Mononuclear cell (primary cell): ENCODE measurements around the gene ICAM5. TPM values are rescaled to one million over a fixed set of nuclear protein-coding genes. Genes with fewer than 3 reads are reported as not detected.

Source experiments
- H3K27me3 ChIP-seq: 2 replicates; pipeline ENCODE4 v1.6.0; 2011; ENCODE audit warnings: low read length, control low read depth; ENCODE audit not compliant: insufficient read depth
- H3K4me1 ChIP-seq: 2 replicates; pipeline ENCODE4 v1.5.1; 2011; ENCODE audit warnings: mild to moderate bottlenecking, low read length, control low read depth; ENCODE audit not compliant: insufficient read depth
- H3K4me3 ChIP-seq: 2 replicates; pipeline ENCODE4 v1.5.1; 2011; ENCODE audit warnings: mild to moderate bottlenecking, low read length, moderate library complexity
- H3K9me3 ChIP-seq: 2 replicates; pipeline ENCODE4 v1.5.1; 2011; ENCODE audit warnings: low read depth, mild to moderate bottlenecking, control low read depth, low read length
- total RNA-seq: library from RNA; depleted of rRNA; stranded (reverse); fragments of >200 nt; gene quantifications from one replicate; pipeline ENCODE4 v1.2.3, GENCODE V29; 2012

Gene ICAM5
- total RNA-seq, 1 donor, result 0.42 TPM

DNA sequence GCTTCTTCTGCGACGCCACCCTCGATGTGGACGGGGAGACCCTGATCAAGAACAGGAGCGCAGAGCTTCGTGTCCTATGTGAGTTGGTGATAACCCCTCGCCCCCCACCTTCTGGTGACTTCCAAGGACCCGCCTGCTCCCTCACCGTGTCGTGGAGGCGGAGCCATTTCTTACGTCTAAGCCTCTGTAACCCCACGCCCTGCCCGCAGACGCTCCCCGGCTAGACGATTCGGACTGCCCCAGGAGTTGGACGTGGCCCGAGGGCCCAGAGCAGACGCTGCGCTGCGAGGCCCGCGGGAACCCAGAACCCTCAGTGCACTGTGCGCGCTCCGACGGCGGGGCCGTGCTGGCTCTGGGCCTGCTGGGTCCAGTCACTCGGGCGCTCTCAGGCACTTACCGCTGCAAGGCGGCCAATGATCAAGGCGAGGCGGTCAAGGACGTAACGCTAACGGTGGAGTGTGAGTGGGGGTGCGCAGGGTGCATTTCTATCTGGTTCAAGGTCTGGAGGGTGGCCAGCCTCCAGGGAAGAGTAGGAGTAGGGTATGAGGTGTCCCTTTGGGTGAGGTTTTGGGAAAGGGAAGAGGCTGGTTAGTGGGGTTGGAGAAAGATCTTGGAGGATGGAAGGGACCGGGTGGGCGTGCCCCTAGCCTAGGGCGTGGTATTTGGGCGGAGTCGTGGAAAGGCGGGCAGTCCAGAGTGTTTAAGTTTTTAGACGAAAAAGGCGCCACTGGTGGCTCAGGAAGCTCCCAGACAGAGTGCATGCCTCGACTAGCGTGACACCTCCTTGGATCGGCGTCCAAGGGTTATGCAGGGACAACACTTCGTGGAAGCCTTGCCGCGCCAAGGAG is 3.3 kb downstream of the ICAM5 start:
- Histone ChIP-seq H3K4me3 (no peak overlapping the region), H3K27me3 (peaks cover 79% of the 10 kb centered on the region), H3K4me1 (peaks cover 79% of the 10 kb centered on the region), H3K9me3 (no peaks in the 10 kb centered on the region)

DNA sequence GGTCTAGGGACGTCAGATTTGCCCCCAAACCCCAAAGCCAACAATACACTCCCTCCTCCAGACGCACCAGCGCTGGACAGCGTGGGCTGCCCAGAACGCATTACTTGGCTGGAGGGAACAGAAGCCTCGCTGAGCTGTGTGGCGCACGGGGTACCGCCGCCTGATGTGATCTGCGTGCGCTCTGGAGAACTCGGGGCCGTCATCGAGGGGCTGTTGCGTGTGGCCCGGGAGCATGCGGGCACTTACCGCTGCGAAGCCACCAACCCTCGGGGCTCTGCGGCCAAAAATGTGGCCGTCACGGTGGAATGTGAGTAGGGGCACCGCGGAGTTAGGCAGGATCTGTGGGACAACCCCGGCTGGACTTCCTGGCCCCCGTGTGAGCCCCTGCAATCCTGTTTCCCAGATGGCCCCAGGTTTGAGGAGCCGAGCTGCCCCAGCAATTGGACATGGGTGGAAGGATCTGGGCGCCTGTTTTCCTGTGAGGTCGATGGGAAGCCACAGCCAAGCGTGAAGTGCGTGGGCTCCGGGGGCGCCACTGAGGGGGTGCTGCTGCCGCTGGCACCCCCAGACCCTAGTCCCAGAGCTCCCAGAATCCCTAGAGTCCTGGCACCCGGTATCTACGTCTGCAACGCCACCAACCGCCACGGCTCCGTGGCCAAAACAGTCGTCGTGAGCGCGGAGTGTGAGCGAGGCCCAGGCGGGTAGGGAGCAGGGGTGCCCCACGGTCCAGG is 4.0 kb downstream of the ICAM5 start:
- peaks cover 71% of the 10 kb centered on the region for H3K27me3 ChIP-seq
- no peaks in the 10 kb centered on the region for H3K9me3 ChIP-seq
- H3K4me3 ChIP-seq, result no peak overlapping the region
- peaks cover 72% of the 10 kb centered on the region for H3K4me1 ChIP-seq

DNA sequence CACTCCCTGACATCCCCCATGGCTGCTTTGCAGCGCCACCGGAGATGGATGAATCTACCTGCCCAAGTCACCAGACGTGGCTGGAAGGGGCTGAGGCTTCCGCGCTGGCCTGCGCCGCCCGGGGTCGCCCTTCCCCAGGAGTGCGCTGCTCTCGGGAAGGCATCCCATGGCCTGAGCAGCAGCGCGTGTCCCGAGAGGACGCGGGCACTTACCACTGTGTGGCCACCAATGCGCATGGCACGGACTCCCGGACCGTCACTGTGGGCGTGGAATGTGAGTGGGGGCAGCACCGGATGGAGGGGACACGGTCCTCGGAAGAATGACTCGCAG is 4.6 kb downstream of the ICAM5 start:
- Histone ChIP-seq H3K4me3 (no peak overlapping the region), H3K27me3 (peaks cover 66% of the 10 kb centered on the region), H3K4me1 (peaks cover 66% of the 10 kb centered on the region), H3K9me3 (no peaks in the 10 kb centered on the region)

DNA sequence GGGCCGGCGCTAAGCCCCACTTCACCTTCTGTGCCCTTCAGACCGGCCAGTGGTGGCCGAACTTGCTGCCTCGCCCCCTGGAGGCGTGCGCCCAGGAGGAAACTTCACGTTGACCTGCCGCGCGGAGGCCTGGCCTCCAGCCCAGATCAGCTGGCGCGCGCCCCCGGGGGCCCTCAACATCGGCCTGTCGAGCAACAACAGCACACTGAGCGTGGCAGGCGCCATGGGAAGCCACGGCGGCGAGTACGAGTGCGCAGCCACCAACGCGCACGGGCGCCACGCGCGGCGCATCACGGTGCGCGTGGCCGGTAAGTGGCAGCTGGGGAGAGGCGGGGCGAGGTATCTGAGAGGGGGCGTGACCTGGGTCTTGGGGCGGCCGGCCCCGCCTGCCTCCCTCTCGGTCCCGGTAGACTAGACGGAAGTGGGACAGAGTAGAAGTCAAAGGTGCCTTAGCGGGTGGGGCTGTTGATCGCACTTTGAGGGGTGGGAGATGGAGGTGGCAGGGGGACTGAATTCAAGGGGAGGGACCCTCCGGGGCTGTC is 5.6 kb downstream of the ICAM5 start:
- Histone ChIP-seq H3K27me3 (peaks cover 56% of the 10 kb centered on the region), H3K4me1 (peaks cover 65% of the 10 kb centered on the region), H3K4me3 (peak overlapping the region; percentile 9), H3K9me3 (no peaks in the 10 kb centered on the region)

- peaks cover 62% of the 10 kb centered on the region for H3K4me1 ChIP-seq
- peak overlapping the region; percentile 9 for H3K4me3 ChIP-seq
- no peaks in the 10 kb centered on the region for H3K9me3 ChIP-seq
- peaks cover 50% of the 10 kb centered on the region for H3K27me3 ChIP-seq
These were observed 6.3 kb downstream of the ICAM5 start for GRCh38 chr19:10295847-10296591.

DNA sequence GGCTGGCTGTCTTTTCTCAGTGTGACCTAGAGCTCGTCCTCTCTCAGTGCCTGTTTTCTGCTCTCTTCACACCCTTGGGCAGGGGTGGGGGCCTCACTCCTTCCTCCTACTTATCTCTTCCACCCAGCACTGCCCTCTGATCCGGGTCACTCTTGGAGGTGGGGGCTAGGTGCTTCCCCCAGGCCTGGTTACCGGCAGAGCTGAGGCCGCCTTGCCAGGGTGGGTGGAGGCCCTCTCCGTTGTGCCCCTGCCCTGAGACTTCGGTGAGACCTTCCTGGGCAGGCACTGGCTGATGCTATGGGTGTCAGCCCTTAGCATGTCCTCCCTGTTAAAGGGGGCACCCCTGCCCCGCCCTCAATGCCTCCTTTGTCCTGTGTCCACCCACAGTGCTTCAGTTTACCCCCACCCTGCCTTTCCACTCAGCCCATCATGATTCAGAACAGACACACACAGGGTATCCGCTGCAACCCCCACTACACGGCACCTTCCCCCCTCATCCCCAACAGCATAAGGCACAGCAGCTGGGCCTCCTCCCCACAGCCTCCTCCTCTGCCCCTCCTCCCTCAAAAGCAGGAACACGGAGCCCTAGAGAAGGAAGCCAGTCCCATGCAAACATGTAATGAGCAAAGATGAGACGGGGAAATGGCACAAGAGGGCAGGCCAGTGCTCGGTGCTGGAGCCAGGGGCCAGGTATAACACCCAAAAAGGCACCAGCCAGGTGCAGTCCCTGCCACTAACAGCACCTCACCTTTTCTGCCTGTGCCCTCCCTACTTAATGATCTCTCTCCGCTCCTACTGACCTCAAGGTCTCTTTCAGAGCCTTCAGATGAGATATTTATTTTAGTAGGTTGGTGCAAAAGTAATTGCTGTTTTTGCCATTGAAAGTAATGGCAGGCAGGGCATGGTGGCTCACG is 10.1 kb downstream of the ICAM5 start:
- Histone ChIP-seq H3K4me3 (no peak overlapping the region), H3K4me1 (peaks cover 37% of the 10 kb centered on the region)

DNA sequence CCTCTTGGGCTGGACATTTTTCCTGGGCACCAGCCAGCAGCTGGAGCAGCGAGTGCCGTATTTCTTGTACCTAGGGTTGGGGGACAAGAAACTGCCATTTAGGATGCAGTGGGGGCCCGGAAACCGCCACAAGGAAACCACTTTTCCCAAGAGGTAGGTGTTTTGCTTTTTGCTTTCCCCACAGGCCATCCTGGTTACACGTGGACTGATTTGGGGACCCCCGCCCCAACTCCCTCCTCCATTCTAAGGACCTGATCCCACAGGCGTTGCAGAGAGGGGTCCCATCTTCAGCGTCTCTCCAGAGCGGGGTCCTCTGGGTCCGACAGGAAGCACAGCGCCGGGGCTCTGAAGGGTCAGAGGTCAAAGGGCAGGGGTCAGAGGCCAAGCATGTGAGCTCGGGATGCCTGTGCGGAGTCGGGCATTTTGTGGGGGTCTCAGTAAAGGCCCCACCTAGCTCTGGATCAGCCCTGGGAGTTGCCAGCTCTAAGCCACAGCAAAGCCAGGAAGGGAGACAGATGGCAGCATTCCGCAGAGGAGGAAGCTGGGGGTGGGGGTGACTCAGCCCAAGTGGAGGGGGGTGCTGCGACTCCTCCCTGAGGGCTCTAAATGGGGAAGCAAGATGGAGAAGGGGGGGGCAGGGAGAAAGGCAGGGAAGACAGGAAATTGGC is 15.5 kb downstream of the ICAM5 start:
- Histone ChIP-seq H3K4me1 (peaks cover 32% of the 10 kb centered on the region), H3K27me3 (no peaks in the 10 kb centered on the region), H3K9me3 (no peaks in the 10 kb centered on the region), H3K4me3 (no peak overlapping the region)

More for the DNA sequence above, 10.1 kb downstream of the ICAM5 start:
- Histone ChIP-seq H3K9me3 (no peaks in the 10 kb centered on the region), H3K27me3 (peaks cover 12% of the 10 kb centered on the region)

DNA sequence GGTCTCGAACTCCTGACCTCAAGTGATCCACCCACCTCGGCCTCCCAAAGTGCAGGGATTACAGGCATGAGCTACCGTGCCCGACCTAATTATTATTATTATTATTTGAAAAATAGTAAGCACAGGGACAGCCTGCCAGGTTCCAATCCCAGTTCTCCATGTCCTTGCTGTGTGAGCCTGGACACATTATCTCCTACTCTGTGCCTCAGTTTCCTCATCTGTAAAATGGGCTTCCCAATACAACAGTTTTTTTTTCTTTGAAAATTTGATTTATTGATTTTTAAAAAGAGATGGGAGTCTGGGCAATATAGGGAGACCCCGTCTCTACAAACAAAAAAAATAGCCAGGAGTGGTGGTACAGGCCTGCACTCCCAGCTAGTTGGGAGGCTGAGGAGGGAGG is 16.6 kb downstream of the ICAM5 start:
- Histone ChIP-seq H3K27me3 (no peaks in the 10 kb centered on the region), H3K4me3 (no peak overlapping the region), H3K4me1 (peaks cover 27% of the 10 kb centered on the region), H3K9me3 (no peaks in the 10 kb centered on the region)

DNA sequence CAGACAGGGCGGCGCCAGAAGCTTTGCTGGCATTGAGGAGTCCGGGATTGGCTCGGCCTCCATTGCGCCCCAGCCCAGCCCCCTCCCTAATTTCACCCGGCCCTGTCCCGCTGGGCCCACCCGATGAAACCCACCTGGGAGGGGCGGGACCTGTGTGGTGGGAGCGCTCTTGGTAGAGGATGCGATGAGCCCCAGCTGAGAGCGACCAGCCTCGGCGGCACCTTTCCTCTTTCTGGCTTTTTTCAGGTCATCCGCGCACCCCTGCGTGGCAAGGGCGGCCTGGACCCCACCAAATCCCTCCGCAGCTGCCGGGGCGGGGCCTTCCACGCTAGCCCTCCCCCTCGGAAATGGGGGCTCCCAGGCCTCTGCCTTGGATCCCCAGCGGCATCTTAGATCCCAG is 19.7 kb downstream of the ICAM5 start, which contains the start of gene ZGLP1:
Gene ZGLP1 (minus strand): TSS at position 393 of the 400 bp plus-strand sequence.
- no peaks in the 10 kb centered on the region for H3K9me3 ChIP-seq
- H3K4me3 ChIP-seq, result no peak within 1 kb of the TSS
- peaks cover 23% of the 10 kb centered on the region for H3K4me1 ChIP-seq
- H3K27me3 ChIP-seq, result no peaks in the 10 kb centered on the region

GRCh38 chr19:10315335-10316214 is 25.8 kb downstream of the ICAM5 start, which contains the start of gene FDX2:
FDX2 (minus strand) TSS chr19:10316015; CDS start chr19:10315996, 19 bp downstream.
- Histone ChIP-seq H3K9me3 (no peaks in the 10 kb centered on the region), H3K4me3 (peak within 1 kb of the TSS; percentile 66), H3K4me1 (peaks cover 16% of the 10 kb centered on the region), H3K27me3 (no peaks in the 10 kb centered on the region)

GRCh38 chr19:10316229-10317044 is 26.7 kb downstream of the ICAM5 start:
- H3K27me3 ChIP-seq, result no peaks in the 10 kb centered on the region
- no peak overlapping the region for H3K4me3 ChIP-seq
- peaks cover 16% of the 10 kb centered on the region for H3K4me1 ChIP-seq
- no peaks in the 10 kb centered on the region for H3K9me3 ChIP-seq
